K562 (cell line): ENCODE data around the gene FOXRED2. TPM values are rescaled to one million over a fixed set of nuclear protein-coding genes. Genes with fewer than 3 reads are reported as not detected.

Source experiments
- CBFA2T3 ChIP-seq: fragments of 450-650 bp; IDR thresholded peaks from 2 replicates; pipeline ENCODE4 v1.6.1; 2017
- HDAC2 ChIP-seq: fragments of 450-650 bp; IDR thresholded peaks from 2 replicates; pipeline ENCODE4 v1.6.1; 2016; ENCODE audit warnings: mild to moderate bottlenecking
- MEF2D ChIP-seq: conservative IDR thresholded peaks from 2 replicates; pipeline ENCODE4 v1.6.1; 2016; ENCODE audit warnings: low read depth, missing genetic modification characterization, missing compliant biosample characterization
- POLR3A ChIP-seq: IDR thresholded peaks from 2 replicates; pipeline ENCODE4 v1.6.1; 2011; ENCODE audit warnings: borderline replicate concordance, mild to moderate bottlenecking, moderate library complexity; ENCODE audit not compliant: insufficient read length, insufficient read depth; ENCODE audit errors: extremely low read depth
- PYGO2 ChIP-seq: fragments of 450-650 bp; IDR thresholded peaks from 2 replicates; pipeline ENCODE4 v1.6.1; 2016; ENCODE audit warnings: mild to moderate bottlenecking, missing genetic modification characterization, moderate library complexity, missing compliant biosample characterization
- SRSF7 ChIP-seq: fragments of 200-400 bp; formaldehyde crosslinking; optimal IDR thresholded peaks from 2 replicates; pipeline ENCODE3; 2017; ENCODE audit warnings: mild to moderate bottlenecking, low read depth, low read length
- ZFX ChIP-seq: sonication (generic); formaldehyde crosslinking; IDR thresholded peaks from 2 replicates; pipeline ENCODE4 v1.8.0; 2022; ENCODE audit warnings: mild to moderate bottlenecking, missing genetic modification reagents, moderate library complexity
- ZNF57 ChIP-seq: fragments of 450-650 bp; formaldehyde crosslinking; IDR thresholded peaks from 2 replicates; pipeline ENCODE4 v1.4.0; 2020; ENCODE audit warnings: mild to moderate bottlenecking, moderate library complexity
- polyA plus RNA-seq, 8 experiments: library from polyadenylated mRNA; depleted of rRNA in 4 of 8; stranded (reverse) in 5 of 8; unstranded in 3 of 8; fragments of >200 nt; fragmentation: Nextera tagmentation in 2 of 8; fragmentation: Illumina TruSeq in 1 of 8; extraction: Ambion mirVana in 2 of 8; extraction: Trizol in 1 of 8; gene quantifications; 2 replicates each; pipeline versions ENCODE4 v1.2.1 to v1.2.3, GENCODE V29; 2011 to 2014; ENCODE audit warnings: inconsistent platforms in 1 of 8, missing spikeins in 1 of 8
- total RNA-seq, 7 experiments: library from RNA; depleted of rRNA in 6 of 7; stranded (reverse); fragments of >200 nt in 6 of 7; fragmentation: Illumina TruSeq in 2 of 7; extraction: Trizol in 2 of 7; gene quantifications; 2 replicates each; pipeline versions ENCODE4 v1.2.1 to v1.2.3, GENCODE V29; 2011 to 2021; ENCODE audit warnings: low replicate concordance in 1 of 7
- TF ChIP-seq, protein P1 (sequence below): fragments of 250-450 bp; sonication (Bioruptor Pico); IDR thresholded peaks from 2 replicates; pipeline ENCODE4 v1.5.0; 2021; ENCODE audit warnings: mild to moderate bottlenecking, borderline replicate concordance
- TF ChIP-seq, protein P2 (sequence below): fragments of 250-450 bp; sonication (Bioruptor Pico); IDR thresholded peaks from 2 replicates; pipeline ENCODE4 v1.8.0; 2022; ENCODE audit warnings: inconsistent platforms
- TF ChIP-seq, protein P3 (sequence below): sonication (generic); formaldehyde crosslinking; IDR thresholded peaks from 2 replicates; pipeline ENCODE4 v1.8.0; 2022; ENCODE audit warnings: mild to moderate bottlenecking, missing genetic modification reagents
- TF ChIP-seq, protein P4 (sequence below): fragments of 250-450 bp; sonication (Bioruptor Pico); IDR thresholded peaks from 2 replicates; pipeline ENCODE4 v1.4.0; 2020; ENCODE audit warnings: mild to moderate bottlenecking, moderate library complexity, borderline replicate concordance

FOXRED2 gene
- total and polyA plus RNA-seq, 9 of the 15 experiments (the other 6 are each of a cell fraction or from before 2014, with no cell fraction given): 2.8 to 48.4 (median 7.8) TPM

DNA sequence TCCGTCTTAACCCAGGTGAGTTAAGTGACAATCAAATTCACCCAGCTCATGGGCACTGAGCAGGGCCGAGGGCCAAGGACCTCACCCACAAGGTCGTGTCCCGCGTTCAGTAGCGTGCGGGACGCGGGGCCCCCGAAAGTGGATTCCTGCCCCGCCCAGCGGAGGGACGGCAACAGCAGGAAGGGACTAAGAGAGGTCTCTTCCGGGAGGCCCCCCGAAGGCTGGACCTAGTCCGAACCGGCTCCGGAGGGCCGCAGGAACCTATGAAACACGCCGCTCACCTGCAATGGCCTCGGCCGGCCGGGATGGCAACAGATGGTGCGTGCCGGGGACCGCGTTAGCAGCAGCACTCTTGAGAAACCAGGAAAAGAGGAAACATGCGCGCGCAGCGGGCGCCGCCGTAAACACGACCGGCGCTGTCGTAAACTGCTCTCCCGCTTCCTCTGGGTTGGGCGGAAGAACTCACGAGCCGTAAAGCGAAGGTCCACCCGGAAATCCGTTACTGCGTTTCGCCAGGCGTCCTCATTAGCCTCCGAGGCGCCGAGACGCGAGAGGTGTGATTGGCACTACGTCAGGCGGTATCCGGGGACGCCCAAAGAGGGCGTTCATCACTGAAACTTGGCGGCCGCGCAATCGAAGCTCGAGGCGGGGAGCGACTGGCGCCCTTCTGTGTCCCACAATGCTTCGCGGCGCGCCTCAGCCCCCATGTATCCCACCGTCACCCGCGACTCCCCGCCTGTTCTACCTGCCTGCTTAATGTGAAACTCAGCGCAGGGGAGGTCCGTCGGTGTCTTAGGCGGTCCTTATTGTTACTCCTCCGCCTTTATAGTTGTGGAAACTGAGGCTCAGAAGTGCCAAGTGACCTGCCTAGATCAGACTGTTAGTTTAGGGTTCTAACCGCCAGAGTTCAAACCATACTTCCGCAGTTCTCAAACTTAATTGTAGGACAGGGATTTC is 22.2 kb upstream of the FOXRED2 start, which contains the start of gene EIF3D (continued):
- TF ChIP-seq, protein P1, sequence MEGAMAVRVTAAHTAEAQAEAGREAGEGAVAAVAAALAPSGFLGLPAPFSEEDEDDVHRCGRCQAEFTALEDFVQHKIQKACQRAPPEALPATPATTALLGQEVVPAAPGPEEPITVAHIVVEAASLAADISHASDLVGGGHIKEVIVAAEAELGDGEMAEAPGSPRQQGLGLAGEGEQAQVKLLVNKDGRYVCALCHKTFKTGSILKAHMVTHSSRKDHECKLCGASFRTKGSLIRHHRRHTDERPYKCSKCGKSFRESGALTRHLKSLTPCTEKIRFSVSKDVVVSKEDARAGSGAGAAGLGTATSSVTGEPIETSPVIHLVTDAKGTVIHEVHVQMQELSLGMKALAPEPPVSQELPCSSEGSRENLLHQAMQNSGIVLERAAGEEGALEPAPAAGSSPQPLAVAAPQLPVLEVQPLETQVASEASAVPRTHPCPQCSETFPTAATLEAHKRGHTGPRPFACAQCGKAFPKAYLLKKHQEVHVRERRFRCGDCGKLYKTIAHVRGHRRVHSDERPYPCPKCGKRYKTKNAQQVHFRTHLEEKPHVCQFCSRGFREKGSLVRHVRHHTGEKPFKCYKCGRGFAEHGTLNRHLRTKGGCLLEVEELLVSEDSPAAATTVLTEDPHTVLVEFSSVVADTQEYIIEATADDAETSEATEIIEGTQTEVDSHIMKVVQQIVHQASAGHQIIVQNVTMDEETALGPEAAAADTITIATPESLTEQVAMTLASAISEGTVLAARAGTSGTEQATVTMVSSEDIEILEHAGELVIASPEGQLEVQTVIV (CRISPR knock-in tag): peak; percentile 97
- TF ChIP-seq, protein P2, sequence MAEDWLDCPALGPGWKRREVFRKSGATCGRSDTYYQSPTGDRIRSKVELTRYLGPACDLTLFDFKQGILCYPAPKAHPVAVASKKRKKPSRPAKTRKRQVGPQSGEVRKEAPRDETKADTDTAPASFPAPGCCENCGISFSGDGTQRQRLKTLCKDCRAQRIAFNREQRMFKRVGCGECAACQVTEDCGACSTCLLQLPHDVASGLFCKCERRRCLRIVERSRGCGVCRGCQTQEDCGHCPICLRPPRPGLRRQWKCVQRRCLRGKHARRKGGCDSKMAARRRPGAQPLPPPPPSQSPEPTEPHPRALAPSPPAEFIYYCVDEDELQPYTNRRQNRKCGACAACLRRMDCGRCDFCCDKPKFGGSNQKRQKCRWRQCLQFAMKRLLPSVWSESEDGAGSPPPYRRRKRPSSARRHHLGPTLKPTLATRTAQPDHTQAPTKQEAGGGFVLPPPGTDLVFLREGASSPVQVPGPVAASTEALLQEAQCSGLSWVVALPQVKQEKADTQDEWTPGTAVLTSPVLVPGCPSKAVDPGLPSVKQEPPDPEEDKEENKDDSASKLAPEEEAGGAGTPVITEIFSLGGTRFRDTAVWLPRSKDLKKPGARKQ: no peak
- no peak for TF ChIP-seq MEF2D
- no peak for TF ChIP-seq PYGO2 (tag)
- 0 out of 2 replicates have a peak, but pooled peaks have one; percentile 4 for TF ChIP-seq CBFA2T3
- no peak for TF ChIP-seq ZNF57
- TF ChIP-seq, protein P3, sequence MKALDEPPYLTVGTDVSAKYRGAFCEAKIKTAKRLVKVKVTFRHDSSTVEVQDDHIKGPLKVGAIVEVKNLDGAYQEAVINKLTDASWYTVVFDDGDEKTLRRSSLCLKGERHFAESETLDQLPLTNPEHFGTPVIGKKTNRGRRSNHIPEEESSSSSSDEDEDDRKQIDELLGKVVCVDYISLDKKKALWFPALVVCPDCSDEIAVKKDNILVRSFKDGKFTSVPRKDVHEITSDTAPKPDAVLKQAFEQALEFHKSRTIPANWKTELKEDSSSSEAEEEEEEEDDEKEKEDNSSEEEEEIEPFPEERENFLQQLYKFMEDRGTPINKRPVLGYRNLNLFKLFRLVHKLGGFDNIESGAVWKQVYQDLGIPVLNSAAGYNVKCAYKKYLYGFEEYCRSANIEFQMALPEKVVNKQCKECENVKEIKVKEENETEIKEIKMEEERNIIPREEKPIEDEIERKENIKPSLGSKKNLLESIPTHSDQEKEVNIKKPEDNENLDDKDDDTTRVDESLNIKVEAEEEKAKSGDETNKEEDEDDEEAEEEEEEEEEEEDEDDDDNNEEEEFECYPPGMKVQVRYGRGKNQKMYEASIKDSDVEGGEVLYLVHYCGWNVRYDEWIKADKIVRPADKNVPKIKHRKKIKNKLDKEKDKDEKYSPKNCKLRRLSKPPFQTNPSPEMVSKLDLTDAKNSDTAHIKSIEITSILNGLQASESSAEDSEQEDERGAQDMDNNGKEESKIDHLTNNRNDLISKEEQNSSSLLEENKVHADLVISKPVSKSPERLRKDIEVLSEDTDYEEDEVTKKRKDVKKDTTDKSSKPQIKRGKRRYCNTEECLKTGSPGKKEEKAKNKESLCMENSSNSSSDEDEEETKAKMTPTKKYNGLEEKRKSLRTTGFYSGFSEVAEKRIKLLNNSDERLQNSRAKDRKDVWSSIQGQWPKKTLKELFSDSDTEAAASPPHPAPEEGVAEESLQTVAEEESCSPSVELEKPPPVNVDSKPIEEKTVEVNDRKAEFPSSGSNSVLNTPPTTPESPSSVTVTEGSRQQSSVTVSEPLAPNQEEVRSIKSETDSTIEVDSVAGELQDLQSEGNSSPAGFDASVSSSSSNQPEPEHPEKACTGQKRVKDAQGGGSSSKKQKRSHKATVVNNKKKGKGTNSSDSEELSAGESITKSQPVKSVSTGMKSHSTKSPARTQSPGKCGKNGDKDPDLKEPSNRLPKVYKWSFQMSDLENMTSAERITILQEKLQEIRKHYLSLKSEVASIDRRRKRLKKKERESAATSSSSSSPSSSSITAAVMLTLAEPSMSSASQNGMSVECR (CRISPR knock-in tag): peak; percentile 62
- TF ChIP-seq SRSF7: no peak
- TF ChIP-seq HDAC2: peak; percentile 56; the same call in 1 of the 2 replicates
- TF ChIP-seq, protein P4, sequence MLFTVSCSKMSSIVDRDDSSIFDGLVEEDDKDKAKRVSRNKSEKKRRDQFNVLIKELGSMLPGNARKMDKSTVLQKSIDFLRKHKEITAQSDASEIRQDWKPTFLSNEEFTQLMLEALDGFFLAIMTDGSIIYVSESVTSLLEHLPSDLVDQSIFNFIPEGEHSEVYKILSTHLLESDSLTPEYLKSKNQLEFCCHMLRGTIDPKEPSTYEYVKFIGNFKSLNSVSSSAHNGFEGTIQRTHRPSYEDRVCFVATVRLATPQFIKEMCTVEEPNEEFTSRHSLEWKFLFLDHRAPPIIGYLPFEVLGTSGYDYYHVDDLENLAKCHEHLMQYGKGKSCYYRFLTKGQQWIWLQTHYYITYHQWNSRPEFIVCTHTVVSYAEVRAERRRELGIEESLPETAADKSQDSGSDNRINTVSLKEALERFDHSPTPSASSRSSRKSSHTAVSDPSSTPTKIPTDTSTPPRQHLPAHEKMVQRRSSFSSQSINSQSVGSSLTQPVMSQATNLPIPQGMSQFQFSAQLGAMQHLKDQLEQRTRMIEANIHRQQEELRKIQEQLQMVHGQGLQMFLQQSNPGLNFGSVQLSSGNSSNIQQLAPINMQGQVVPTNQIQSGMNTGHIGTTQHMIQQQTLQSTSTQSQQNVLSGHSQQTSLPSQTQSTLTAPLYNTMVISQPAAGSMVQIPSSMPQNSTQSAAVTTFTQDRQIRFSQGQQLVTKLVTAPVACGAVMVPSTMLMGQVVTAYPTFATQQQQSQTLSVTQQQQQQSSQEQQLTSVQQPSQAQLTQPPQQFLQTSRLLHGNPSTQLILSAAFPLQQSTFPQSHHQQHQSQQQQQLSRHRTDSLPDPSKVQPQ (CRISPR knock-in tag): no peak
- TF ChIP-seq POLR3A: no peak
- peak; percentile 64; the same call in 1 of the 2 replicates for TF ChIP-seq ZFX (CRISPR knock-in tag)
